Activated naive CD8-positive, alpha-beta T cell (primary cell): ENCODE data around the gene NDC1.

Experiments used
- H3K27ac Mint-ChIP-seq: one replicate; pipeline ENCODE4 v1.8.0; 2021; ENCODE audit warnings: mixed read lengths
- H3K27me3 Mint-ChIP-seq: one replicate; pipeline ENCODE4 v1.8.0; 2021; ENCODE audit warnings: mixed read lengths
- H3K36me3 Mint-ChIP-seq: one replicate; pipeline ENCODE4 v1.8.0; 2021; ENCODE audit warnings: mixed read lengths
- H3K4me1 Mint-ChIP-seq: one replicate; pipeline ENCODE4 v1.8.0; 2021; ENCODE audit warnings: low read depth, mixed read lengths
- H3K4me3 Mint-ChIP-seq: one replicate; pipeline ENCODE4 v1.8.0; 2021; ENCODE audit warnings: mild to moderate bottlenecking, mixed read lengths
- H3K9me3 Mint-ChIP-seq: one replicate; pipeline ENCODE4 v1.8.0; 2021; ENCODE audit warnings: low read depth, mixed read lengths

NDC1 gene

DNA sequence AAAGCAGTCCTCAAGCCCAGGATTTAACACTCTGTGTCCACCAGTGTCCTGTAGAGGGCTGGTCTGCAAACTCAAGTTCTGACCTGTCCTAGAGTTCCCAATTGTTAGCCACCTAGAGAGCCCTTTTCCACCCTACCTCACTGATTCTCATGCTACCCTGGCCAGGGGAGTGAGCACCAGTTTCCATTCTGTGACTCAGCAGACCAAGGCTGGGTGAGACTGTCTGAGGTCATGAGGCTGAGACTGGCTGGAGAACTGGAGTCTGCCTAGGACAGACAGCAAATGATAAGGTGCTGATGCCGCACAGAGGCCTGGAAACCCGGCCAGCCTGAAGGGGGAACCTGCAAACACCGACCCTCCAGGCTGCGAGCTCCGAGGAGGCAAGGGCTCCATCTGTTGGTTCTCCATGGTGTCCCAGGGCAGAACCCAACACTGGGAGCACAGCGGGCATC is 112.8 kb downstream of the NDC1 start:
- no peak overlapping the region for H3K4me3 Mint-ChIP-seq
- no peaks in the 10 kb centered on the region for H3K9me3 Mint-ChIP-seq
- no peaks in the 10 kb centered on the region for H3K4me1 Mint-ChIP-seq
- H3K27ac Mint-ChIP-seq, result no peak overlapping the region
- H3K36me3 Mint-ChIP-seq, result no peaks in the 10 kb centered on the region
- H3K27me3 Mint-ChIP-seq, result no peaks in the 10 kb centered on the region

DNA sequence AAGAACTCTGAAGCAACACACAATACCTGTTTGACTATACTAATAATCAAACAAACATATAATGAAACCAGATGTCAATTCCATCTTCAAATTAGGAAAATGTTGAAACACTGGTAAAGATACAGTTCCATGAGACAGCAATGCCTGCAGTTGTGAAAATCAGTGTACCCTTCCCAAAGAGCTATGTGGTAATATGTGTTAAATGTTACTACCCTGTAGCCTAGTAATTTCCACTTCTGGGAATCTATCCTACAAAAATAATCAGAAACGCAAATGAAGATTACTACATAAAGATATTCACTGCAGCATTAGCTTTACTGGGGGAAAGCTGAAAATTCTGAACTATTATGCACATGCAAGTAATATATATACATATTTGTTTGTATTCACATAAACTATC is 116.1 kb downstream of the NDC1 start:
- Mint-ChIP-seq H3K4me3 (no peak overlapping the region), H3K27ac (no peak overlapping the region), H3K4me1 (no peaks in the 10 kb centered on the region), H3K36me3 (no peaks in the 10 kb centered on the region), H3K9me3 (no peaks in the 10 kb centered on the region), H3K27me3 (no peaks in the 10 kb centered on the region)

DNA sequence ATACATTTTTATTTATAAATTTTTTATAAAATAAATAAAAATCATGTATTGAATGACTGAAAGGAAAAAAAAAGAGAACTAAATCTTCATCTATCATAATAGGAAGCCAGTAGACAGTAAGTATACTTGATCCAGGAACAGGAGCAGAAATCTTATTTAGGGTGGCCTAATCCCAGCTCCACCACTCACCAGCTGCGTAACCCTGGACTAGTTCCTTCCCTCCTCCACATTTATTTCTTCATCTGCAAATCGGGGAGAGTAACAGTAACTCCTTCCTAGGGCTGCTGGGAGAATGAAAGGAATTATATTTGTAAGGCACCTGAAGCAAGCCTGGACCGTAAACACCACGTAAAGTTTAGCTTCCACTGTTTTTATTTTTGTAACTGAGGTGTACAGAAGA is 117.0 kb downstream of the NDC1 start:
- no peak overlapping the region for H3K4me3 Mint-ChIP-seq

DNA sequence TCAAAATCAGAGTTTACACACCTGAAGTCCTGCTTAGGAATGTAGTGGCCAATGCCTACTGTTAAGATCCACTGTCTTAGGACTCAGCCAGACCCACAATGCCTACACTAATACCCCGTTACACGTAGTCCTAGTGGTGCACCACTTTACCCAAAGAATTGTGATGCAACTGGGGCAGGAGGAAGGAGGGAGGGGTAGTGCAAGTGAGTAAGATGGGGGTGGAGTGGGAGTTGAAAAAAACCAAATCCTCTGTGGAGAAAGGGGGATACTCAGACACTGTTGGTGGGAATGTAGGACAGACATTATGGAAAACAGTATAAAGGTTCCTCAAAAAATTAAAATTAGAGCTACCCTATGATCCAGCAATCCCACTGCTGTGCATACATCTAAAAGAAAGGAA is 118.6 kb downstream of the NDC1 start:
- no peak overlapping the region for H3K4me3 Mint-ChIP-seq
- no peaks in the 10 kb centered on the region for H3K36me3 Mint-ChIP-seq
- no peaks in the 10 kb centered on the region for H3K27me3 Mint-ChIP-seq
- no peaks in the 10 kb centered on the region for H3K4me1 Mint-ChIP-seq
- H3K27ac Mint-ChIP-seq, result no peak overlapping the region
- no peaks in the 10 kb centered on the region for H3K9me3 Mint-ChIP-seq

More for the DNA sequence above, 117.0 kb downstream of the NDC1 start:
- Mint-ChIP-seq H3K9me3 (no peaks in the 10 kb centered on the region), H3K4me1 (no peaks in the 10 kb centered on the region), H3K36me3 (no peaks in the 10 kb centered on the region), H3K27me3 (no peaks in the 10 kb centered on the region), H3K27ac (no peak overlapping the region)

DNA sequence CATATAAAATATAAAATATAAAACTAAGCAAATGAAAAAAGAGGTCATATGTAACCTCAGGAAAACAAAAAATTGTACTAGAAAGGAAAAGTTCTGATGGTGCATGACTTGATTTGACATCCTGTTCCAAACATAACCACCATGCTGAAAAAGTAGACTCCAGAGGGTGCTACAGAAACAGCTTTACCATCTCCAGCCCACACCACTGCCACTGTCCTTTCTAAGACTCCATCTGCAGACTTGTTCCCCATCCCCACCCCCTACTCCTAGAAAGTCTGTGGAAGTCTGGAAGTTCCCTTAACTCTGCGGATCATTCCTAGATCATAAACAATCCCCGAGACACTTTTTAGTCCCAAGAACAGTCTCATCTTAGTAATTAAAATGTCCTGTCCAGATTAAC is 119.7 kb downstream of the NDC1 start:
- Mint-ChIP-seq H3K9me3 (no peaks in the 10 kb centered on the region), H3K36me3 (no peaks in the 10 kb centered on the region), H3K4me3 (no peak overlapping the region), H3K4me1 (no peaks in the 10 kb centered on the region), H3K27me3 (no peaks in the 10 kb centered on the region), H3K27ac (no peak overlapping the region)

DNA sequence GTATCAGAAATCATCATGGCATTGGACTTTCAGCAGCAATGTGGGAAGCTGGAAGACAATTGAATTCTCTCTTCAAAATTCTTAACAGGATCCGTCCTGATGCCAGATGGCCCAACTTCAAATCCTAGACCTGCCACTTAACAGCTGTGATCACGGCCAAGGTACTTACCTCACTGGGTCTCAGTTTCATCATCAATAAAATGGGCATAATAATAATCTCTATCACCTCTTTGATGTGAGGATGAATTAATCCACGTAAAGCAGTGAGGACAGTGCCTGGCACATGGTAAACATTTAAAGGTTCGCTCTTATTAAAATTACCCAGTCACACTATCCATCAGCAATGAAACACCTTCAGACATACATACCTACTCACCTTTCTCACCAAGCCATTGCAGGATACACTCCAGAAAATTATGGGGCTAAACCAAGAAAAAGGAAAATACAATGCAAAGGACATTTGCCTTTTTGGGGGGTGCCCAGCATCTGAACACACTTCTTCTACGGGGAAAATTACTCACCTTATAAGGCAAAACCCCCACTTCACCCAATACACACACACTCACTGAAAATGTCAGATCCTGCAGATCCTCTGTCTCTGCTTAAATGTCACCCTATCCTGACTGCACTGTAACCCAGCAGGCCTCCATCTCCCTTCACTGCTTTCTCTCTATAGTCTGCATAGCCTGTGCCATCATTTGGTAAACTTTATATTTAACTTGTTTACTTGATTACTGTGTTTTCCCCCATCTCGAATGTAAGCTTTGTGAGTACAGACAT is 120.9 kb downstream of the NDC1 start:
- no peaks in the 10 kb centered on the region for H3K36me3 Mint-ChIP-seq
- no peaks in the 10 kb centered on the region for H3K9me3 Mint-ChIP-seq
- no peaks in the 10 kb centered on the region for H3K4me1 Mint-ChIP-seq
- H3K27me3 Mint-ChIP-seq, result peaks cover 2% of the 10 kb centered on the region
- no peak overlapping the region for H3K27ac Mint-ChIP-seq
- no peak overlapping the region for H3K4me3 Mint-ChIP-seq

DNA sequence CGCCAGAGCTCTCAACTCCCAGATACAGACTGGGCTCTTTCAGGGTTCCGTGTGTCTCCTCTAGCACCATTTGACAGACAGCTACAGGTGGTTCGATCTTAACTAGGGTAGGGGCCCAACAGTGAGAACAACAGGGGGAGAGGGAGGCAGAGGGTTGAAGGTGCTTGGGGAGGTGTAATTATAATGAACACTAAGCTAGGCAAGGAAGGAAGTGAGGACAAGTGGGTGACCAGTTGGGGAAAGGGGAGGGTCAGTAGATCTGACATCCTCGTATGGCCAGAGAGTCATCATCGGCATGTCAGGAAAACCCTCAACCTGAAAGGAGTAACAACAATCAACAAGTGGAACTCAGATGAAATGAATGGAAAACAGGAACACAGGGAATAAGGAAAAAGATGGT is 121.9 kb downstream of the NDC1 start:
- H3K27ac Mint-ChIP-seq, result no peak overlapping the region
- no peaks in the 10 kb centered on the region for H3K4me1 Mint-ChIP-seq
- H3K36me3 Mint-ChIP-seq, result no peaks in the 10 kb centered on the region
- peaks cover 2% of the 10 kb centered on the region for H3K27me3 Mint-ChIP-seq
- no peaks in the 10 kb centered on the region for H3K9me3 Mint-ChIP-seq
- no peak overlapping the region for H3K4me3 Mint-ChIP-seq

DNA sequence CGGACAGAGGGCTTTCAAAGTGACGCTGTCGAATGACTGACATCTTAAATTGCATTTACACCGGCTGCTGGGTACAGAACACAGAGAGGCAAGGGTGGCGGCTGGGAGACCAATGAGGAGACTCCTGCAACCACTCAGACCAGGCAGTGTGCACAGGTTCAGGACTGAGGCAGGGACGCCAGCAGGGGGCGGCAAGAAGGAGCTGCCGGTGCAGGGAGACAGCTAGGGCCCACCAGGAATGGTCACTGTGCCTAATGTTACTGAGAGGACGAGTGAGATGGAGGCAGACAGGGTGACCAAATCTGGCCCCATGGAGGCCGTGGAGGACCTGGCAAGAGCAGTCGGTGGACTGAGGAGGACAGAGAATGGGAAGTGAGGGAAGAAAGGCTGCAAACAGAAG is 122.6 kb downstream of the NDC1 start:
- Mint-ChIP-seq H3K9me3 (no peaks in the 10 kb centered on the region), H3K4me3 (no peak overlapping the region), H3K27ac (no peak overlapping the region), H3K36me3 (no peaks in the 10 kb centered on the region), H3K4me1 (no peaks in the 10 kb centered on the region), H3K27me3 (peaks cover 2% of the 10 kb centered on the region)
